Dermis microvascular lymphatic vessel endothelial cell (primary cell): ENCODE results near the gene NDST1. TPM values are rescaled to one million over a fixed set of nuclear protein-coding genes. Genes with fewer than 3 reads are reported as not detected.

Experiments
- DNase-seq, 2 donors: peaks; one replicate each; pipeline versions ENCODE4 v3.0.0 to v3.0.0-alpha.2; 2010; ENCODE audit warnings: low read depth in 2 of 2
- total RNA-seq: library from RNA; depleted of rRNA; stranded (reverse); fragments of >200 nt; gene quantifications from 2 replicates; pipeline ENCODE4 v1.2.1, GENCODE V29; 2014

NDST1 gene
- total RNA-seq, 1 donor from 2014 or later: 22.3 TPM

- no peak for DNase-seq
Measured at GRCh38 chr5:150522504-150523414, 14.8 kb downstream of the NDST1 start.

- DNase-seq: peak; percentile 70 to 81
Measured at GRCh38 chr5:150523472-150524350, 15.8 kb downstream of the NDST1 start.

- DNase-seq: no peak
Measured at GRCh38 chr5:150525163-150525562, 17.2 kb downstream of the NDST1 start.

DNA sequence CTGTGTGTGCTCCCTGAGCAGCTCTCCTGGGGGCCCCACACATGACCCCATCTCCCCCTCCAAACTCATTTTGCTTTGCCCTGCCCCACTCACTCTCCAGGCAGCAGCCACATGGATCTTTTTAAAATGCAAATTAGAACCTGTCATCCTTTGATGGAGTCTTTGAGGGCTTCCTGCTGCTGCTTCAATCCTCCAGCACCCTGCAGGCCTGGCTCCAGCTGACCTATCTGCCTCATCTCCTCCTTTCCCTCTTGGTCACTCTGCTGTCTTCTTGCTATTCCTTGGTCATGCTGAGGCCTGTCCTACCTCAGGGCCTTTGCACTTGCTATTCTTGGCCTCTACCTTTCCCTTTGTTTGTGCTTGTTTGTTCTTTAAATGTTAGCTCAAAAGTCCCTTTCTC, 17.9 kb downstream of the NDST1 start:
- no peak for DNase-seq

- no peak for DNase-seq
Measured at GRCh38 chr5:150527038-150527437, 19.1 kb downstream of the NDST1 start.

GRCh38 chr5:150527808-150528207, 19.9 kb downstream of the NDST1 start:
- no peak for DNase-seq

DNA sequence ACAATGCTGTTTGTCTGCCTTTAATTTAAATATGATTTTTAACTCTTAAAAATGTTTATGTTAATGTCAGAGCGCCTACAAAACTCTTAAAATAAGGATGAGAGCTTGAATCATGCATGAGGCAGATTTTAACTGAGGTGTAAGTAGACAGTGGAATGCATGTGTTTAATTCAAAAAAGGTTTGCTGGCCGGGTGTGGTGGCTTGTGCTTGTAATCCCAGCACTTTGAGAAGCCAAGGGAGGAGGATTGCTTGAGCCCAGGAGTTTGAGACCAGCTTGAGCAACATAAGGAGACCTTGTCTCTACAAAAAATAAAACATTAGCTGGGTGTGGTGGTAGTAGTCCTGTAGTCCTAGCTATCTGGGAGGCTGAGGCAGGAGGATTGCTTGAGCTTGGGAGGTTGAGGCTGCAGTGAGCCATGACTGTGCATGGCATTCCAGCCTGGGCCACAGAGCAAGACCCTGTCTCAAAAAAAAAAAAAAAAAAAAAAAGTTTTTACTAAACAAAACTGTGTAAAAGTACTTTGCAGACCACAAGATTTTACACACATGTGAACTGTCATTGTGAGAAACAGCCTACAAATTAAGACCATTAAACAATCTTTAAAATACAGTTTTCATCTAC, 21.1 kb downstream of the NDST1 start:
- DNase-seq: no peak

DNA sequence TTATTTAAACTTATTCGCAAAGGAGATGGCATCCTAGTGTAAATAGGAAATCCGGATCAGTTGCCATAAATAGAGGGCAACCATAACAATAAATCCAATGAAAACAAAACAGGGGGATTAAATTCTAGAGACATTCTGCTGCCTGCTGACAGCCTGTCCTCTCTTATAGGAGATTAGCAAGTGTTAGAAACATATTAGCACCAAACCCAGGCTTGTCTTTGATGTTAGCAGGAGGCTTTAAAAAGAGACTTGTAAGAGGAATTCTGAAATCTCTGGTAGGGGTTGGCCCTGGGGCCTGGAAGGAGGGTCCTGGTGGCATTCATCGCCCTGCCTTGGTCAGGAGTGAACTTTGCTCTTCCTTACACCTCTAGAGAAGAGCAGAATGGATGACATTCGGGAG, 21.6 kb downstream of the NDST1 start:
- DNase-seq: no peak

DNA sequence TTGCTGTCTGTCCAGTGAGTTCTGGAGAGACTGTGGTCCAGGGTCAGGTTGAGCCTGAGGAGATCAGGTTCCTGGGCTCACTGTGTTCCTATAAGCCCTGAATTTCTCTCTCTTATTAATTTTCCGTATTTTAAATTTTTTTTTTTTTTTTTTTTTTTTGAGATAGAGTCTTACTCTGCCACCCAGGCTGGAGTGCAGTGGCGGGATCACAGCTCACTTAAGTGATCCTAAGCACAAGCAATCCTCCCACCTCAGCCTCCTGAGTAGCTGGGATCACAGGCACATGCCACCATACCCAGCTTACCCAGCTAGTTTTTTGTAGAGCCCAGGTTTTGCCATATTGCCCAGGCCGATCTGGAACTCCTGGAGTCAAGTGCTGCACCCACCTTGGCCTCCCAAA, 22.5 kb downstream of the NDST1 start:
- no peak for DNase-seq

GRCh38 chr5:150530951-150531588, 23.1 kb downstream of the NDST1 start:
- no peak for DNase-seq

- no peak for DNase-seq
Measured at GRCh38 chr5:150531686-150532085, 23.8 kb downstream of the NDST1 start.

- DNase-seq: no peak
Measured at GRCh38 chr5:150532151-150532550, 24.2 kb downstream of the NDST1 start.

- no peak for DNase-seq
Measured at GRCh38 chr5:150532996-150533395, 25.1 kb downstream of the NDST1 start.

GRCh38 chr5:150534811-150535210, 26.9 kb downstream of the NDST1 start:
- DNase-seq: no peak

DNA sequence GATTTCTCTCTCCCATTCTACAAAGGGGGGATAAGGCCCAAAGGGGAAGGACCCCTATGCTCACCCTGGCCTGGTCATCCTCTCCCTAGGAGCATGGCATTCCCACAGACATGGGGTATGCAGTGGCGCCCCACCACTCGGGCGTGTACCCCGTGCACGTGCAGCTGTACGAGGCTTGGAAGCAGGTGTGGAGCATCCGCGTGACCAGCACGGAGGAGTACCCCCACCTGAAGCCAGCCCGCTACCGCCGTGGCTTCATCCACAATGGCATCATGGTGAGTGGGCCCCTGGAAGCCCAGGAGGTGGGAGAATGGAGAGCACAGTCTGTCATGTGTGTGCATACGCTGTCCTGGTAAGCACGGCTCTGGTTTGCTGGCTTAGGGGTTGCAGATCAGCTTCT, 27.7 kb downstream of the NDST1 start:
- DNase-seq: no peak

- no peak for DNase-seq
Measured at GRCh38 chr5:150538007-150538917, 30.3 kb downstream of the NDST1 start.

DNA sequence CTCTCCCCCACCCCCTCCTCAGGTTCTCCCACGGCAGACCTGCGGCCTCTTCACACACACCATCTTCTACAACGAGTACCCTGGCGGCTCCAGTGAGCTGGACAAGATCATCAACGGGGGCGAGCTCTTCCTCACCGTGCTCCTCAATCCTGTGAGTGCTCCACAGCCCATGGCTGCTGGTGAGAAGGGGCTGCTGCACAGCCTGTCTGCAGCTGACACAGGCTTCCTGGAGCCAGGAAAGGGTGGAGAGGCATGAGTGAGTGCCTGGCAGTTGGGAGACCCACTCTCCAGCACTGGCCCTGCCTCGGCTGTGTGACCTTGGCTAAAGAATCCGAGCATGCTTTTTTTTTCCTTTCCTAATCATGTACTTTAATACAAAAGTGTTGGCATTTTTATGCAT, 31.3 kb downstream of the NDST1 start:
- no peak for DNase-seq

GRCh38 chr5:150540042-150540441, 32.1 kb downstream of the NDST1 start:
- DNase-seq: no peak

GRCh38 chr5:150540615-150541396, 32.9 kb downstream of the NDST1 start:
- peak; percentile 92 to 97 for DNase-seq

- DNase-seq: no peak
Measured at GRCh38 chr5:150541397-150541675, 33.4 kb downstream of the NDST1 start.
